H9 (cell line): Measurements from ENCODE around the gene MTOR. TPM values are rescaled to one million over a fixed set of nuclear protein-coding genes. Genes with fewer than 3 reads are reported as not detected.

ENCODE experiments used
- DNase-seq: peaks from one replicate; pipeline ENCODE4 v3.0.0-alpha.2; 2017
- H2AFZ ChIP-seq: one replicate; pipeline ENCODE4 v1.6.1; 2013; ENCODE audit warnings: mild to moderate bottlenecking, low read length, control low read depth, moderate library complexity
- H2AK5ac ChIP-seq: 2 replicates; pipeline ENCODE4 v1.6.1; 2013; ENCODE audit warnings: low read length, control low read depth, mixed read lengths; ENCODE audit not compliant: insufficient read length
- H2BK120ac ChIP-seq: one replicate; pipeline ENCODE4 v1.6.1; 2013; ENCODE audit warnings: low read depth, mild to moderate bottlenecking, low read length, control low read depth, inconsistent platforms; ENCODE audit not compliant: poor library complexity, severe bottlenecking
- H2BK12ac ChIP-seq: 2 replicates; pipeline ENCODE4 v1.6.1; 2013; ENCODE audit warnings: low read length, control low read depth, mixed read lengths, low read depth; ENCODE audit not compliant: insufficient read length
- H2BK15ac ChIP-seq: 2 replicates; pipeline ENCODE4 v1.6.1; 2013; ENCODE audit warnings: low read depth, low read length, control low read depth
- H2BK20ac ChIP-seq: one replicate; pipeline ENCODE4 v1.6.1; 2013; ENCODE audit warnings: low read depth, mild to moderate bottlenecking, low read length, control low read depth, inconsistent platforms; ENCODE audit not compliant: poor library complexity, severe bottlenecking
- H2BK5ac ChIP-seq: 2 replicates; pipeline ENCODE4 v1.6.1; 2013; ENCODE audit warnings: low read length, control low read depth, mixed read lengths; ENCODE audit not compliant: insufficient read length
- H3K14ac ChIP-seq: 2 replicates; pipeline ENCODE4 v1.6.1; 2013; ENCODE audit warnings: low read length, control low read depth; ENCODE audit not compliant: insufficient read depth
- H3K18ac ChIP-seq: 2 replicates; pipeline ENCODE4 v1.6.1; 2013; ENCODE audit warnings: low read depth, mild to moderate bottlenecking, mixed read lengths, low read length, control low read depth; ENCODE audit not compliant: insufficient read length
- H3K23ac ChIP-seq: 2 replicates; pipeline ENCODE4 v1.6.1; 2013; ENCODE audit warnings: low read length, control low read depth, mixed read lengths, low read depth; ENCODE audit not compliant: insufficient read length
- H3K23me2 ChIP-seq: 2 replicates; pipeline ENCODE4 v1.6.1; 2013; ENCODE audit warnings: low read depth, mild to moderate bottlenecking, mixed read lengths, low read length, control low read depth; ENCODE audit not compliant: insufficient read length, poor library complexity, severe bottlenecking
- H3K27ac ChIP-seq: 2 replicates; pipeline ENCODE4 v1.5.1; 2013; ENCODE audit warnings: low read length, control low read depth, mixed read lengths, low read depth; ENCODE audit not compliant: insufficient read length
- H3K27me3 ChIP-seq: 2 replicates; pipeline ENCODE4 v1.6.1; 2013; ENCODE audit warnings: low read length, control low read depth, inconsistent platforms; ENCODE audit not compliant: insufficient read depth
- H3K4ac ChIP-seq: 2 replicates; pipeline ENCODE4 v1.6.1; 2013; ENCODE audit warnings: low read depth, mild to moderate bottlenecking, control low read depth, inconsistent platforms, low read length, moderate library complexity
- H3K4me1 ChIP-seq: 2 replicates; pipeline ENCODE4 v1.6.1; 2013; ENCODE audit warnings: low read length, control low read depth, inconsistent platforms; ENCODE audit not compliant: insufficient read depth
- H3K4me2 ChIP-seq: 2 replicates; pipeline ENCODE4 v1.6.1; 2013; ENCODE audit warnings: low read length, control low read depth, mixed read lengths; ENCODE audit not compliant: insufficient read length, insufficient read depth
- H3K56ac ChIP-seq: 2 replicates; pipeline ENCODE4 v1.6.1; 2013; ENCODE audit warnings: low read depth, mild to moderate bottlenecking, mixed read lengths, low read length, control low read depth; ENCODE audit not compliant: insufficient read length
- H3K79me1 ChIP-seq: 2 replicates; pipeline ENCODE4 v1.6.1; 2013; ENCODE audit warnings: low read depth, mild to moderate bottlenecking, moderate library complexity, low read length, control low read depth, inconsistent platforms; ENCODE audit not compliant: insufficient read depth, poor library complexity, severe bottlenecking
- H3K79me2 ChIP-seq: 2 replicates; pipeline ENCODE4 v1.6.1; 2013; ENCODE audit warnings: low read length, control low read depth, inconsistent platforms; ENCODE audit not compliant: insufficient read depth
- H3K9ac ChIP-seq: 2 replicates; pipeline ENCODE4 v1.6.1; 2013; ENCODE audit warnings: low read length, control low read depth, mixed read lengths; ENCODE audit not compliant: insufficient read length; ENCODE audit errors: extremely low read depth
- H3K9me3 ChIP-seq: one replicate; pipeline ENCODE4 v1.6.1; 2013; ENCODE audit warnings: low read depth, low read length, inconsistent platforms; ENCODE audit not compliant: control insufficient read depth
- H3T11ph ChIP-seq: one replicate; pipeline ENCODE4 v1.6.1; 2013; ENCODE audit warnings: mild to moderate bottlenecking, low read length, control low read depth, inconsistent platforms
- H4K20me1 ChIP-seq: one replicate; pipeline ENCODE4 v1.6.1; 2013; ENCODE audit not compliant: control insufficient read depth, insufficient read length, insufficient read depth
- H4K5ac ChIP-seq: 2 replicates; pipeline ENCODE4 v1.6.1; 2013; ENCODE audit warnings: low read depth, mild to moderate bottlenecking, mixed read lengths, low read length, control low read depth; ENCODE audit not compliant: insufficient read length
- H4K8ac ChIP-seq: replicated peaks from 2 replicates; pipeline ENCODE4 v1.6.1; 2013; ENCODE audit warnings: low read length, control low read depth, mixed read lengths, low read depth; ENCODE audit not compliant: insufficient read length
- H4K91ac ChIP-seq: 2 replicates; pipeline ENCODE4 v1.6.1; 2013; ENCODE audit warnings: low read depth, mild to moderate bottlenecking, moderate library complexity, mixed read lengths, low read length, control low read depth; ENCODE audit not compliant: insufficient read length
- H3K27ac Mint-ChIP-seq, 3 experiments: 2 replicates in 2 of 3; 3 replicates in 1 of 3; pipeline ENCODE4 v1.8.0; 2020 to 2021; ENCODE audit warnings: mixed read lengths in 3 of 3, mild to moderate bottlenecking in 1 of 3, moderate library complexity in 1 of 3
- H3K27me3 Mint-ChIP-seq: 2 replicates; pipeline ENCODE4 v1.8.0; 2021; ENCODE audit warnings: low read depth, mild to moderate bottlenecking, moderate library complexity, mixed read lengths
- H3K36me3 Mint-ChIP-seq, 3 experiments: 2 replicates in 2 of 3; 3 replicates in 1 of 3; pipeline ENCODE4 v1.8.0; 2020 to 2021; ENCODE audit warnings: low read depth in 3 of 3, mixed read lengths in 3 of 3; ENCODE audit not compliant: insufficient read depth in 1 of 3
- H3K4me1 Mint-ChIP-seq, 2 experiments: 2 replicates each; pipeline ENCODE4 v1.8.0; 2020; ENCODE audit warnings: mixed read lengths in 2 of 2
- H3K4me3 Mint-ChIP-seq, 2 experiments: 2 replicates in 1 of 2; 3 replicates in 1 of 2; pipeline ENCODE4 v1.8.0; 2020 to 2021; ENCODE audit warnings: mild to moderate bottlenecking in 2 of 2, mixed read lengths in 2 of 2, moderate library complexity in 1 of 2
- H3K9me3 Mint-ChIP-seq, 2 experiments: 2 replicates in 1 of 2; 3 replicates in 1 of 2; pipeline ENCODE4 v1.8.0; 2020; ENCODE audit warnings: mild to moderate bottlenecking in 2 of 2, mixed read lengths in 2 of 2, moderate library complexity in 1 of 2
- CTCF ChIP-seq: fragments of 200-600 bp; sonication (generic); conservative IDR thresholded peaks from 3 replicates; pipeline ENCODE4 v1.8.0; 2021; ENCODE audit warnings: antibody characterized with exemption, mild to moderate bottlenecking
- WGBS: extraction: QIAGEN DNeasy Blood & Tissue Kit; methylation state at CpG from one replicate; pipeline ENCODE4 v1.1.7; 2013; ENCODE audit warnings: missing lambda C conversion rate, low lambda C conversion rate, mixed read lengths; ENCODE audit not compliant: insufficient read length; ENCODE audit errors: extremely low coverage; 5-methylcytosine and 5-hydroxymethylcytosine counted together
- total RNA-seq: library from RNA; stranded (reverse); gene quantifications from 2 replicates; pipeline ENCODE4 v1.2.1, GENCODE V29; 2021

The MTOR gene
- total RNA-seq, 1 experiment from 2014 or later, result 67.5 TPM

GRCh38 chr1:11125931-11126330 is 136.4 kb downstream of the MTOR start:
- Histone ChIP-seq H2AFZ (no peak overlapping the region), H3K27me3 (no peaks in the 10 kb centered on the region), H4K20me1 (no peaks in the 10 kb centered on the region), H4K8ac (no peak overlapping the region), H3K23ac (no peak overlapping the region), H2BK5ac (no peak overlapping the region), H3K79me2 (no peaks in the 10 kb centered on the region), H3K18ac (no peak overlapping the region), H2BK15ac (no peak overlapping the region), H3K9ac (no peak overlapping the region), H3K14ac (no peak overlapping the region), H3K23me2 (no peaks in the 10 kb centered on the region), H4K91ac (no peak overlapping the region), H3K9me3 (no peaks in the 10 kb centered on the region), H3K56ac (no peak overlapping the region), H2BK20ac (no peak overlapping the region), H3K4me2 (no peak overlapping the region), H2AK5ac (no peak overlapping the region), H4K5ac (no peak overlapping the region), H3K79me1 (no peaks in the 10 kb centered on the region), H2BK120ac (no peak overlapping the region), H3T11ph (no peak overlapping the region), H3K27ac (no peak overlapping the region), H3K4ac (no peak overlapping the region), H3K4me1 (no peaks in the 10 kb centered on the region), H2BK12ac (no peak overlapping the region)
- no CpG with 5 or more reads among the region's 5 CpGs for WGBS
- H3K9me3 Mint-ChIP-seq, result no peaks in the 10 kb centered on the region
- H3K27me3 Mint-ChIP-seq, result no peaks in the 10 kb centered on the region; the same call in 1 of the 2 replicates
- DNase-seq, result no peak
- H3K4me3 Mint-ChIP-seq, result no peak overlapping the region
- no peak overlapping the region for H3K27ac Mint-ChIP-seq
- no peaks in the 10 kb centered on the region for H3K4me1 Mint-ChIP-seq
- peaks cover 46 to 91% (median 74%) of the 10 kb centered on the region in 3 experiments; a peak in 6 of 7 replicates for H3K36me3 Mint-ChIP-seq
- TF ChIP-seq CTCF, result no peak
